Cortex of kidney (tissue), 1 donor: ENCODE results near the gene IGSF8.

ENCODE experiments used
- DNase-seq: peaks from one replicate; lab custom pipeline; 2025; lab: John Stamatoyannopoulos, UW

The IGSF8 gene

DNA sequence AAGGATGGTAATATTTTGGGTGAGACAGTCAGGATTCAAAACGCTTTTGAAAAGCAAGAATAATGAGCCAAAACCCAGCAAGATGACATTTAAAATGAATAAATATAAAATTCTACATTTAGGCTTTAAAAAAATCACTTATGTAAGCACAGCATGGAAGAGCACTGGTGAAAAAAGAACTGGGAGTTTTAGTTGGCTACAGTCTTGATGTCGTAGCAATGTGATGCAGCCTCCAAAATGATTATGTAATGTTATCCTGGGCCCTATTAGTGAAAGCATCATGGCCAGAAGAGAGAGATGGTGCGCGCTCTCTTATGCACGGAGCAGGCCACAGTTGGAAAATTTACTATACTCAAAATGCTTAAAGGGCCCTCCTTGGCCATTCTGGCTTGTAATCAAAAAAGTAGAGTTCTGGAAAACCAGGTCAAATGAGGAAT, 11.9 kb downstream of the IGSF8 start:
- DNase-seq = no peak

DNA sequence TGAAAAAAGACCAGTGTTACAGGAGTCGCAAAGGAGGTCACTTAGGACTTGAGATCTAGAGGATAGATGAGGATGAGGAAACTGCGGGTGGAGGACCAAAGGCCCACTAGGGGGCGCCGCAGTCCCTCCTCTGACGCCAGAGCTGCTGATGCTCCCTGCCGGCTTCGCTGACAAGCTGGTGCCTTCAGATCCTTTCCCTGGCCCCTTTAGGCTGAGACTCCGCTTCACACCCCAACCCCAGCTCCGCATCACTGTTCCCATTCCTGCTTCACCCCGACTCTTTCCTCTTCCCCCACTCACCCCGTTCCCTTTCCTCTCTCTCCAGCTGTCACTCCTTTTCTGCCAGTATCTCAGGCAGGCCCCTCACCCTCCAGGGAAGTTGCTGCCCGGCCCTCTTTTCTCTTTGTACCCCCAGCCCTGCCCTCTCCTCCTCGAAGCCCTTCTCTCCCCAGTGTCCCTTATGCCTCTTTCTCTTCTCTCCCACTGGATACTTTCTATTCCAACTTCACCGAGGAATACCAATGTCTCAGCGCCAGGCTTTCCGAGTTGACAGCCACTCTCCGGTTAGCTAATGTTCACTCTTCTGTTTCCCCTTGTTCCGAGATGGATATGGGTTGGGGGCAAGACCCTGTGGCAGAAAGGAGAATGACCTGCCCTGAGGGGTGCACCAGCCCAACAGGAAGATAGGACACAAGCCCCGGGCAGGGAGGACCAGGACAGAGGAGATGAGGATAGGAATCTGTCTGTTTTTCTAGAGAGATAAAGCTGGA, 12.5 kb downstream of the IGSF8 start:
- DNase-seq = no peak

DNA sequence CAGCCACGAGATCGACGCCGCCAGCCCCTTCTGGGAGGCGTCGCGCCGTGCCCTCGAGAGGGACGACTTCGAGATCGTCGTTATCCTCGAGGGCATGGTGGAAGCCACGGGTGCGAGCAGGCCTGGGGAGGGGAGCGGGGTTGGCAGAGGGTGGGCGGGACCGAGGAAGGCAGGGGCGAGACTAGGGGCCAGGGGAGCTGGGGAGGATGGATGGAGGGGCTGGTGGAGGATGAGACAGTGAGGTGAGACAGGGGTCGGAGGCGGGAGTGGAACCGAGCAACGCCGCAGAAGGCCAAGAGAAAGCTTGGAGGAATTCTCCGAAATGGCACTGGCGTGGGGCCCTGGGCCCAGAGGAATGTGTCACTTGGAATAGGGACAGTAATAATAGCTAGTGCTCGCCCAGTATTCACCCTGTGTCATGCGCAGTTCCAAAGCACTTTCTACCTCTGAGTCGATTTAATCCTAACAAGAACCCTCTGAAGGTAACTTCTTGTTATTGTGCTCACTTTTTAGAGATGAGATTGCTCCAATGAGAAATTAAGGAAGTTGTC, 13.6 kb downstream of the IGSF8 start:
- DNase-seq = no peak

DNA sequence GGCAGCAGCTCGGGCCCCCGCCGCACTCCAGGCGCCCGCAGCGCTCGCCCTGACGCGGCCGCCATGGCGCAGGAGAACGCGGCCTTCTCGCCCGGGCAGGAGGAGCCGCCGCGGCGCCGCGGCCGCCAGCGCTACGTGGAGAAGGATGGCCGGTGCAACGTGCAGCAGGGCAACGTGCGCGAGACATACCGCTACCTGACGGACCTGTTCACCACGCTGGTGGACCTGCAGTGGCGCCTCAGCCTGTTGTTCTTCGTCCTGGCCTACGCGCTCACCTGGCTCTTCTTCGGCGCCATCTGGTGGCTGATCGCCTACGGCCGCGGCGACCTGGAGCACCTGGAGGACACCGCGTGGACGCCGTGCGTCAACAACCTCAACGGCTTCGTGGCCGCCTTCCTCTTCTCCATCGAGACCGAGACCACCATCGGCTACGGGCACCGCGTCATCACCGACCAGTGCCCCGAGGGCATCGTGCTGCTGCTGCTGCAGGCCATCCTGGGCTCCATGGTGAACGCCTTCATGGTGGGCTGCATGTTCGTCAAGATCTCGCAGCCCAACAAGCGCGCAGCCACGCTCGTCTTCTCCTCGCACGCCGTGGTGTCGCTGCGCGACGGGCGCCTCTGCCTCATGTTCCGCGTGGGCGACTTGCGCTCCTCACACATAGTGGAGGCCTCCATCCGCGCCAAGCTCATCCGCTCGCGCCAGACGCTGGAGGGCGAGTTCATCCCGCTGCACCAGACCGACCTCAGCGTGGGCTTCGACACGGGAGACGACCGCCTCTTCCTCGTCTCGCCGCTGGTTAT, 14.2 kb downstream of the IGSF8 start:
- no peak for DNase-seq

DNA sequence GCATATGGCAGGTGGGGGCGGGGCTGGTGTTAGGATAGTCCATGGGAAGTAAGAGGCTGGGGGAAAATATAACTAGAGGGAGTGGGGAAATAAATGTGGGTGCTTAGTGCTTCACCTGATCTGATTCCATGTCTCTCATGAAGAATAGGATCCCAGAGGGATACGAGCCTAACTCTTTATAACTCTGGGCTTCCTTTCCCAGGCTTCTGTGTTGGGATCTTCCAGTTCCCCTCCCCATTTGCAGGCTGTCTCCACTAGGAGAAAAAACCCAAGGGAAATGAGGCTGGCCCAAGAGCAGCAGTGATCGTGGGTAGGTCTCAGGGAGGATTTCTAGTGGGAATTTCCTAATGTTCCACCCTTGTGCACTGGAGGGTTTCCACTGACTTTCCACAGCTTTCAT, 15.5 kb downstream of the IGSF8 start:
- no peak for DNase-seq

DNA sequence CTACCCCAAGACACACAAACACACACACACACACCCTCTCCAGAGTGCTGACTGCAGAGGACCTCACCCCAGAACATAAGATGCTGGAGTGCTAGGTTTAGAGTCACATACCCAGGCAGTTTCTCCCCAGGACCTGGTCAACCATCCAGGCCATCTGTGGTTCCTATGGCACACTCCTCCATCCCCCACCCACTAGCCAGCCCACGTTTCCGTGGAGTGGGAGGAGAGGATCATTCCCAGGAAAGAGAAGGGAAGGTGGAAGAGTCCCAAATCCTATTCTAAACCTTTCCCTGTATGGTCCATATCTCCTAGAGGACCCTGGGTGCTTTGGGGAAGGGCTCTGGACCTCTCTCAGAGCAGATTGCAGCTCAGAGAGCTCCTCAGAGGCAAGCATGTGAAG, 15.9 kb downstream of the IGSF8 start:
- no peak for DNase-seq

DNA sequence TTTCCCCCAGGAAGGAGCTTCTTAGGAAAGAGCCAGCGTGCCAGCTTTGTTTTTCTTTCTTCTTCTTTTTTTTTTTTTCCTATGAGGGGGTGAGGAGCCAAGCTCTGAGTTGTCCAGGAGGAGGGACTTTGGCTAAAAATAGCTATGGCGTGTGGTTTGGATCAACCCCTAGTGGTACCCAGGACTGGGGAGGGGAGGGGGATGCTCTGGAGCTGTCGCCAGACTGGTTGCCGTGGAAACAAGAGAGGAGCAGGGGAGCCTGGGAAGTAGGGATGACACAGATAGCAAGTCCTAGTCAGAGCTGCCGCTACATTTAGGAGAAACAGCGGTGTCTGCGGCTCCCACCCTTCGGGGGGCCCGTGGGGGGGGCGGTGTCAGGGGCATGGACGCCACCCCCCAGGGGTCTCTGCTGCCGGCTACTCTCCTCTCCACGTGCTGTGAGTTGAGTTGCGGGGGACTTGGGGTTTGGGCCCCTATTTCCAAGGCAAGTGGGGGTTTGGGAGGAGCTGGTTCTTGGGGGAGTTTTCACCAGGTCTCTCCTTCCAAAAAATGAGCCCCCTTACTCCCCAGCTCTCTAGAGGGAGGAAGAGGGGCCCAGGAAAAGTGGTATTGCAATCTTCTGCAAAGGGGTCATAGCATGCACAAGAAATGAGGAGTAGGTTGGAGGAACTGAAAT, 17.0 kb downstream of the IGSF8 start, which contains the start of gene KCNJ9:
TSS of gene KCNJ9 (plus strand) at position 278 of the 676 bp plus-strand sequence. CDS start 2,493 bp downstream, outside the sequence.
- no peak for DNase-seq

DNA sequence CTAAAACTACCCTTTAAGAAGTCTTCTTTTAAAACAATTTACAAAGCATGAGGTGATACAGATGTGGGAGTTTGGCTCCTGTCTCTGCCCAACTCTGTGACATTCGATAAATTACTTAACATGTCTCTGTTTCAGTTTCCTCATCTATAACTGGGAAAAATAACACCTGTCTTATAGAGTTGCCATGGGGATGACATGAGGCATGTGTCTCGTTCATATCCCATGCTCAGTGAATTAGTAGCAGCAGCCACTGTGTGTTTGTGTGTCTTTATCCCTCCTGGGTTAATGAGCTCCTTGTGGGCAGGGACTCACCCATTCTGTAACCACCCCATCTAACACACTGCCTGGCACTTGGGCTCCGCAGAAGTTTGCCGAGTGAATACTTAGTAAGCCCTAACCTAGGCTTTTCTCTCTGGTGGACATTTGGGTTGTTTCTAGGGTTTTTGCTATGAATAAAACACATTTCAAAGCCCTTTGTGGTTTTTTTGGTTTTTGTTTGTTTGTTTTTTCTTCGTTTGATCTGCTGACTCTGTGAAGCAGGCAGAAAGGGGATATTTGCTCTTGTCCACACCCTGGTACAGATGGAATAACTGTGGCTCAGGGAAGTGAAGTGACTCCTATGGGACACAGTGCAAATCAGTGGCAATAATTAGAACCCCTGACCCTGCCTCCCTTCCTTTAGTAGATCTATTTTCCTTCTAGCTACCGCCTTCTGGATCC, 17.9 kb downstream of the IGSF8 start:
- DNase-seq = no peak

DNA sequence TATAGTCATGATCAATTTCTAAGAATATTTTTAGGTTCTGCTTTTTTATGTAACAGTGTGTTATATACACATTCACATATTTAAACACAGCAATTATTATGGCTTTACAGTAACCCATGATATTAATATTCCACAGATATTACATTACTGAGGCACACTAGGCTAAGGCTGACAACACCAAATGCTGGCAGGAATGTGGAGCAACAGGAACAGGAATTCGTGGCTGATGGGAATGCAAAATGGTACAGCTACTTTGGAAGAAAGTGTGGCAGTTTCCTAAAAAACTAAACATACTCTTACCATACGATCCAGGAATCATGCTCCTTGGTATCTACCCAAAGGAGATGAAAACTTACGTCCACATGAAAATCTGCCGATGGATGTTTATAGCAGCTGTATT, 19.0 kb downstream of the IGSF8 start:
- no peak for DNase-seq

DNA sequence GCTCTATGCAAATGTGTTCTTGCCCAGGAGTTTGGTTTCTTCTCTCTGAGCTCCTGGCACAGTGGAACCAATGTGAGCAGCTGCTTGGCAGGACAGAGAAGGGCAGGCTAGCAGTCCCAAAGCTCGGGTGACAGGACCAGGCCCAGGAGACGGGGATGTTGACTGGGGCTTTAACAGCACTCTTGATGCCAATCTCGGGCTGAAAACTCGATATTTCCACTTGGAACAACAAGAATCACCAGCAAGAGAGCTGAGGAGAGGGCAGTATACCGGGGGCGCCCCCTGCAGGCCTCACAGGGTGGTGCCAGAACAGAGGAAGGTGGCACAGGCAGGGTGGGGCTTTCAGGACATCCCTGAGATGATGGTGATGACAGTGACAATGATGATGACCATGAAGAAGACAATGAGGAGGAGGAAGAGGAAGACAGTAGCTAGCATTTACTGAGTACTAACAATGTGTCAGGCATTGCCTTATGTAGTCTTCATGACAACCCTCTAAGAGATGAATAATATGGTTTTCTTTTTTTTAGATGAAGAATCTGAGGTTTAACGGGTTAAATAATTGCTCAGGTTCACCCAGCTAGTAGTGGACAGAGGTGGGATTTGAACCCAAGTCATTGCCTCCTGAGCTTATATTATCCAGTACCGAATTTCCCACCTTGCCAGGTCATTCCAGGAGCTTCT, 19.8 kb downstream of the IGSF8 start:
- no peak for DNase-seq

DNA sequence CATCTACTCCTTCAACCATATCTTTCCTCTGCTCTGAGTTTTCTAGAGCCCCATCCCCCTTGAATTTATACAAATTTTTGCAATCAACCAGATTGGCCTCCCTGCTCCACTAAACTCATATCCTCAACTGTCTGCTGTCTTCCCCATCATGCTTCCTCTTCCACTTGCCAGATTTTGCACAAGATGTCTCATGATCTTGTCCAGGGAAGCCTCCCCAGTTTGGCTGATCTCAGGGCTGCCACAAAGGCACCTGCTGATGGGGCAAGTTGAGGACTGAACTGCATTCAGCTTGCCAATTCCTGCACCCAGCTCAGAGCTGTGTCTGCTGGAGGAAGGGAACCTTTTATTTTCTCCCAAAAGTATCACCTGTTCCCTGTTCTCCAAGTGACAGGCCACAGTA, 20.9 kb downstream of the IGSF8 start:
- no peak for DNase-seq

DNA sequence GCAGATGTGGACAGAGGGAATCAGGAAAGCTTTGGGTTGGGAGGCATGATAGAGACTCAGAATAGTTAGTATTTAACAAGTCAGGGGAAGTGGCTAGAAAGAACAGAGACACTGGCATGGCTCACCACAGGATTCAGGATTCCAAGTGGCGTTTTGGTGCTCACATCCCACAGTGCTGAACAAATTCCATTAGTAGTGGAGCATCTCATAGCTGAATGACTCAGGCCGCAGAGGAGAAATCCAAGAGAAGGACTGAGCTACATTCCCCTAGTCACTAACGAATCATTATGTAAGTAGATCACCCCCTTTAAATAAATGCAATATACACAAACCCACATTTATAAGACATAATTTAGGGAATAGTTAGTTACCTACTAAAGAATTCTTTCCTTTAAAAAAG, 22.1 kb downstream of the IGSF8 start:
- DNase-seq = no peak

DNA sequence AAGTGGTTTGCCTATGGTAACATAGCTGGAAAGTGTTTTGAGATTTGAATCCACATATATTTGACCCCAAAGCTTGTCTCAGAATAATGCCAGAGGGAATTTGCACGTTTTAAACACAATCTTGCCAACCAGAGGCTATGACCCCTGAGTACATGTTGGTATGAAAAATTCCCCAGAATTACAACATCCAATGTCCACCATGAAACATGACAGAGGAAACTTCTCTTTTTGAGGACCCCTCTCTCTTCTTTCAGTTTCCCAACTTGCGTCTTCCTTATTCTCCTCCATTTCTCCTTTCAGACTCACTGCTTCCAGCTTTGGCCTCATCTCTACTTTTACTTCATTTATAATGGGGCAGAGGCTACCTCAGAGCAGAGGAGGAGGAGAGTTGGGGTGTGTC, 22.6 kb downstream of the IGSF8 start:
- DNase-seq = no peak

DNA sequence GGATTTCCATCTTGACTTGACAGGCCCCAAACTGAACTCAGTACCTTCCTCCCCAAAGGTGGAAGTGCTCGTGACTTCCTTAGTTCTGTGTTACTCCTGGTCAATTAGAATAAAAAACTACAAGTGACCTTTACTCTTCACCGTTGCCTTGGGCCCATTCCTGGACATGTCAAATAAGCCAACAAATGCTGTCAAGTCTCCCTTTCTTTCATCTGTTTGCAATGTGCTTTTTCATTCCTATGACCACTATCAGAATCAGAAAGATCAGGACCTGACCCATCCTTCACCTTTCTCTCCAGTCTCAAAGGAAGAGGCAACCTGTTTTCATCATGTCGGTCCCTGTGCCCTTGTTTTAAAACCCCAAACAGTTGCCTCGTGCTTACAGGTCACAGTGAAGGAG, 23.6 kb downstream of the IGSF8 start:
- no peak for DNase-seq

DNA sequence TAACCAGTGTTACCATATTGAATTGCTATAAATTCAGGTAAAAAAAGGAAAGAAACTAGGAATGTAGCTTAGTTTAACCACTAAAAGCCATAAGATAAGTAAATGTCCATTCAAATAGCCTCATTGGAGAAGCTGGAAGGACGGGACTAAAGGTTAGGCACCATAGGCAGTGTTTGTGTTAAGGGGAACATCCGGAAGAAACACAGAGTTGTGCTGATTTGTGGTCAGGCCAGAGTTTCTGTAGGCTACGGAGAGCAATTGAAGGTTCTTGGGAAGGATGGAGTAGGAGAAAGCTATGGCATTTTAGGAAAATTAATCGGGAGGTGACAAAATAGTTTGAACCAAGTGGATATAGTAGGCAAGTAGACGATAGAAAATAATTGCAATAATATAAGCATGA, 27.1 kb downstream of the IGSF8 start:
- DNase-seq = no peak

DNA sequence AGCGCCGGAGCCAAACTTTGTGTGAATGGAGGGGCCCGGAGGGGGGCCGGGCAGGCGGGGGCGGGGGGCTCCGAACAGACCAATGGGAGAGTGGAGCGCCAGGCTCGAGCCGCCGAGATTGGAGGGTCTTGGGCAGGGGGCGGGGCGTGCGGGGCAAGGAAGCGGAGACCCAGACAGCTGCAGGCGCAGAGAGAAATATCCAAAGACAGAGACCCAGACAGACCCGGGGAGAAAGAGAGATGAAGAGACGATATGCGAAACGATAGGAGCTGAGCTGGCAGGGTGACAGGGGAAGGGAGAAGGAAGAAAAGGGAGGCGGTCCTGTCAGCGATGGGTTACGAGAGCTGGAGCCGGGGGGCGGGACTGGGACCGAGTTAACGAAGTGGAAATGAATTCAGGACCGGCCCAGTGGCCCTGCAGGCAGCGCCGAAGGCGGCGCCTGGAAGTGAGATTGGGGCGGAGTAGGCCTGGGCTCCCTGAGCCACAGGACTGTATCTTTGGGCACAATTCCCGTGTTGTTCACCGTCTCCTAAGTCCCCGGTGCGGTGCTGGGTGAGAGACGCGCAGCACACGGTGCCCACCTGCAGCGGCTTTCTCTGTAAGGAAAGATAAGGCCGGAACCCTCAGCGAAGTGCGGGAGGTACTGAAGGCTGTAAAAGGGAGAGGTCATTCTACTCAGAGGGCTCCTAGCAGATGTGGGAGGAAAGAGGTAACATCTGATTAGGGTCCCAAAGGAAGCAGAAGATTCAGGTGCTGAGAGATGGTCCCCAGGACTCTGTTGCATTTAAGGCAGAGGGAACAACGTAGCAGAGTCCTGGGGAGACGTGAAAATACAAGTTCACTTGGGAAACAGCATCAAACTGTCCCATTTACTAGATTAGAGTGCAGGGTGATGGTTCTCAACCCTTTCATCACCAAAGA, 27.9 kb downstream of the IGSF8 start:
- no peak for DNase-seq

DNA sequence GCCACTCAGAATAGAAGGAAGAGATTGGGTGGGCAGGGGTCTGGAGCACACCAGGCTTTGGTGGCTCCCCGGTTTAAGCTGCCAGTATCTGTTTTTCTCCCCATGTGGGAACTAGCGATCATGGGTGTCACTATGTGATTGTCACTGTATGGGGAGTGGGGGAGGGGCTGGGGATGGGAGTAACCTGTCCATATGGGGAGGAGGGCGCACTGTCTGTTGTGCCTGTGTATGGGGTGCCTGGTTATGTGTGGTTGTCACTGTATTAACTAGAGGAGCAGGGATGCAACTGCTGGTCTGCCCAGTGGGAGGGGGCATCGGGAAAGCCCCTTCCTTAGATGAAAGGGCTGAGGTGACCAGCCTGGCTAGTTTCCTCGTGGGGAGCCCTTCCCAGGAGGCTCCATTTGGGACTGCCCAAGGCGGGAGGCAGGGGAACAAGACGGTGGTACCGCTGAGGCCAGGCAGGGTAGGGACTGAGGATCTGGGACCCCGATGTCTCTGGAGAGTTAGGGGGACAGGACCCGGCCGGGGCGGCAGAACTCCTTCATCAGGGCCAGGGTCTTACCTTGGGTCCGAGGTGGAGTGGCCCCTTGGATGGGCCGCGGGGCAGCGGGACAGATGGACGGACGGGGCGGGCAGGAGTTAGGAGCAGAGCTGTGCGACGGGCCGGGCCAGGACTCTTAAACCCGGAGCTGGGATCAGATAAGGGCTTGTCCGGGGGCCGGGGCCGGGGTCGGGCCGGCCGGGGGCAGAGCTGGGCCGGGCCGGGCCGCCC, 28.8 kb downstream of the IGSF8 start, which contains the start of gene KCNJ10:
TSS of gene KCNJ10 (minus strand) at position 701 of the 772 bp plus-strand sequence. CDS start 27,628 bp downstream, outside the sequence.
- no peak for DNase-seq

DNA sequence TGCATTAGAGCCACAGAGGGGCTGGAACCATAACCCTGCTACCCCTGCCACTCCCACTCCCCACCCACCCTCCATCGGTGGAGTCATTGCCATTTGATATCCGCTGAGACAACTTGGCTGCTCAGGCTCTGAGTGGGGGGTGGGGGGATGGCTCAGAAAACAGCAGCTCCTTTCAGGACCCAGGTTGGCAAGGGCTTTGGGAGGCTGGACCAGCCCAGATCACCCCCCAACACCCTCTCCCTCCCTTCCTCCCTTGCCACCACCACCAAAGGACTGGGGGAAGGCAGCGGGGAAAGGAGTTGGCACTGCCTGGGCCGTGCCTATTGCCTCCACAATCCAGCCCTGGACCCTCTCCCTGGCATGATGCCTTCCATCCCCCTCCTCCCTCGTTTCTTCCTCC, 30.2 kb downstream of the IGSF8 start:
- DNase-seq = no peak
